GM19324 (cell line): Measurements from ENCODE around the gene HES6.

Source experiments
- ATAC-seq: cut with Tn5 transposase; IDR thresholded peaks from one replicate; pipeline ENCODE4 v1.9.1; 2021; ENCODE audit warnings: mild to moderate bottlenecking, moderate library complexity; ENCODE audit not compliant: unreplicated experiment, low FRiP score

HES6 gene

DNA sequence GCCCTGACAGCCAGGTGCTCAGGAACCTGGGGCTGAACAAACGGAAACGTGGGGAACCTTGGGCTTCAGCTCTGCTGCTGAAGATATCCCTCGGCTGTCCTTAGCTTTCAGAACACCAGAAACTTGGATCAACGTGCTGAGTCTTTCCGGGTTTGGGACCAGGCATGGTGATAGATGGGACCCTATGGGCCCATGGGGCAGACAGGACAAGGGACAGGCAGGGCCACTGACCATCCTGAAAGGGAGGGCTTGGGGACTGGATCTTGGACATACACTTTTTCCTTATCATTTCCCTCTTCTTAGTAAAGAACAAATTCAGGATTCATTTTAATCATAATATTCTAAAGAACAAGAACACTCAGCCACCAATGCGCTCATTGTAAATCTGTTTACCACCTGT, 16.3 kb upstream of the HES6 start:
- ATAC-seq, result no peak

DNA sequence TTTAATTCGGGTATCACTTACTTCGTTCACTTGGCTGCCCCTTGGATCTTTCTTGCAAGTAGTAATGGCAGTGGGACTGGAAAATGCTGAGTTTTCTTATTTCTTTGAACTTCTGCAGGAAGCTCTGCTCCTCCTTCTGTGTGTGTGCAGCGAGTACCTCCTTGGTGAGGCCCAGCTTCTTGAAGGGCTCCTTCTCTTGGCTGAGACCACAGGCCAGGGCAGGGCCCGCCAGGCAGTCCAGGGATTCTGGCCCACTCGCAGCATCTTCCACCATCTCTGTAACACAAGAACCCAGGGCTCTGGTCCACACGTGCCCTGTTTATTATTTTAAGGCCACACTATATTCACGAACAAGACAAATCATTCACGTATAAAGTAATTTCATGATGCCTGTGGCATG, 15.8 kb upstream of the HES6 start:
- no peak for ATAC-seq

GRCh38 chr2:238255151-238255551, 15.3 kb upstream of the HES6 start:
- no peak for ATAC-seq

GRCh38 chr2:238254095-238254723, 14.4 kb upstream of the HES6 start:
- ATAC-seq, result no peak

DNA sequence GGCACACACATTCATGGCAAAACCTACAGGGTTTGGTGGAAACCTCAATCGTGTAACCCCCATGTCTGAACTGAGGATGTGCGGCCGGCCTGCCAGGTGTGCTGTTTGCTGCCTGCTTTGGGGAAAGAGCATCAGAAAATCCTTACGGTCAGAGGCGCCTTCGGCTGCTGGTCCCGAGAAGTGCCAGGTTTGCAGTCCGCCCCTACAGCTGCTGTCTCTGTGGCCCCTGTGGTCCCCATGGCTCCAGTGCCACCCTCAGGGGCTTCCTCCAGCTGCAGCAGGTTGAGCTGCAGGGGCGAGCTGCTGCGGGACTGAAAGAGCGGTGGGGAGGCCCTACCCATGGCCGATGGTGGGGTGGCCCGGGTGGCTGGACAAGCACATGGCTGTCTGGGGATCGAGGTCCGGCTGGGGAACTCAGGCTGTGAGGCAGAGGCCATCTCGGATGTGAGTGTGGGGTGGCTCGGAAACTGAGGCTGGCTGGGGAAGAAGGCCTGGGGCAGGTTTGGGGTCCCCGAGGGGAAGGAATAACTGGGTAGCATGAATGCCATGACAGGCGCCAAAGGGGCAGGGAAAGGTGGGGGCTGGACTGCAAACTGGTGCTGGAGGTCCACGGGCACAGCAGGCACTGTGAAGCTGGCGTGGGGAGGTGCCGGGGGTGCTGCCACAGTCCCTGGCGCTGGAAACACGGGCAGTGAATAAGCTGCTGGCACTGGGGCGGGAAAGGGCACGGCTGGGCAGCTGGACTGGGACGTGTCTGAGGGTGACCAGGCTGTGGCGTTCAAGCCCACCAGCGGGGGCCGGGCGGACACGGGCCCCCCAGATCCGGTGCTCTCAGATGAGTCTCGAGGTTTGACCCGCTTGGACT, 13.2 kb upstream of the HES6 start:
- ATAC-seq, result no peak

GRCh38 chr2:238251986-238252385, 12.1 kb upstream of the HES6 start:
- no peak for ATAC-seq

DNA sequence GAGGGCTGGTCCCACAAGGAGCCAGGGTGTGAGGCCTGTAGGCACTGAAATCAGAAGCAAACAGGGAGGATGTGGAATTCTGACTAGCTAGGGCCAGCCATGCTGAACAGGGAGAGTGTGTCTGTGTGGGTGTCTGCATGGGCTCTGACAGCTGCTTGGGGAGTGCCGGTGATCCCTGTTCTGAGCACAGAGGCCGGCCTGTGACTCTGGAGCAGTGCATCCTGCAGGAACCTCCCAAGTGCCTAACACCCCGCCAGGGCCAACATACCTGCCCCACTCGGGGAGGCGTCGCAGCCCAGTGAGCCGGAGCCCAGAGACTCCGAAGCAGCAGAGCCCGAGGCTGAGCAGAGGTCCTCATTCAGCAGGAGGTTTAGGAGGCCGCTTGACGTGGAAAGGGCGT, 11.5 kb upstream of the HES6 start:
- no peak for ATAC-seq

GRCh38 chr2:238250896-238251295, 11.1 kb upstream of the HES6 start:
- ATAC-seq, result no peak

GRCh38 chr2:238247841-238248453, 8.1 kb upstream of the HES6 start:
- no peak for ATAC-seq

GRCh38 chr2:238247002-238247822, 7.4 kb upstream of the HES6 start:
- no peak for ATAC-seq

DNA sequence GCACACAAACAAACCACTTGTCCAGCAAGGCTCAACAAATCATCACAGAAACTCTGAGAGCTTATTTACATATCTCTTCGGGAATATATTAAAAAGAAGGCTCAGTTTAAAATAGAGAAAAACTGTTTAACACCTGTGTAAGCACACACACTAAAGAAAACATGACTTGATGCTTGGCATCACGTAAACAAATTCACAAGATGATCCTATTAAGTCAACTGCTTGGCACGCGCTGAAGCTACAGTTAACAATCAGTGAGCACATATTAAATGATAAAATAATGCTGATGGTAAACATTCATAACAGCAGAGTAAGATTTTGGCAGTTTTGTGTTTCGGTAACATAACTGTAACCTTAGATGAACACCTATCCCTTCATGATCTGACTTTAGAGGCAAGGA, 4.3 kb upstream of the HES6 start:
- ATAC-seq, result no peak

DNA sequence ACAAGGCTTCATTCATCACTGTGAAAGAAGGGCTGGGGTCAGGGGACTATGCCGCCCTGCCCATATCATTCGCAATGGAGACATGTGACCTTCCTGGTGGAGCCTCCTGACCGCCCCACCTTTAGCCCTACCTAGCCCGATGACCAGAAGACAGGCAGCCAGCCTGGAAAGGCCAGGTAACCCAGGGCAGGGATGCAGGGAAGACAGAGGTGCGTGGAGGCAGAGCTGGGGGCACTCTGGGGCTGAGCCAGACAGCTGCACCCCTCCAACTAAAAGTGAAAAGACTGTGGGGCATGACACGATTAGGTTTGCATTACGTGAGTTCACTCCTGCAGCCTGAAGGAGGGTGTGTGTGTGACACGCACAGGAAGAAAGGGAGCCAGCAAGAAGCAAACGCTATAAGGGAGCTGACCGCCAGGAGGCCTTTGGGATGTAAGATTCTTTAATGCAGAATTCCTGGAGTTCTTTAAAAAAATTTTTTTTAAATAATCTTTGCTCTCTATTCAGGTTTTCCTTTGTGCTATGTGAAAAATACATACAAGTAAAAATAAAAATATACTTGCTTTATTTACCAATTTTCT, 3.7 kb upstream of the HES6 start:
- ATAC-seq, result no peak

- no peak for ATAC-seq
Measured at GRCh38 chr2:238242731-238243495, 3.1 kb upstream of the HES6 start.

- no peak for ATAC-seq
Measured at GRCh38 chr2:238241970-238242369, 2.1 kb upstream of the HES6 start.

DNA sequence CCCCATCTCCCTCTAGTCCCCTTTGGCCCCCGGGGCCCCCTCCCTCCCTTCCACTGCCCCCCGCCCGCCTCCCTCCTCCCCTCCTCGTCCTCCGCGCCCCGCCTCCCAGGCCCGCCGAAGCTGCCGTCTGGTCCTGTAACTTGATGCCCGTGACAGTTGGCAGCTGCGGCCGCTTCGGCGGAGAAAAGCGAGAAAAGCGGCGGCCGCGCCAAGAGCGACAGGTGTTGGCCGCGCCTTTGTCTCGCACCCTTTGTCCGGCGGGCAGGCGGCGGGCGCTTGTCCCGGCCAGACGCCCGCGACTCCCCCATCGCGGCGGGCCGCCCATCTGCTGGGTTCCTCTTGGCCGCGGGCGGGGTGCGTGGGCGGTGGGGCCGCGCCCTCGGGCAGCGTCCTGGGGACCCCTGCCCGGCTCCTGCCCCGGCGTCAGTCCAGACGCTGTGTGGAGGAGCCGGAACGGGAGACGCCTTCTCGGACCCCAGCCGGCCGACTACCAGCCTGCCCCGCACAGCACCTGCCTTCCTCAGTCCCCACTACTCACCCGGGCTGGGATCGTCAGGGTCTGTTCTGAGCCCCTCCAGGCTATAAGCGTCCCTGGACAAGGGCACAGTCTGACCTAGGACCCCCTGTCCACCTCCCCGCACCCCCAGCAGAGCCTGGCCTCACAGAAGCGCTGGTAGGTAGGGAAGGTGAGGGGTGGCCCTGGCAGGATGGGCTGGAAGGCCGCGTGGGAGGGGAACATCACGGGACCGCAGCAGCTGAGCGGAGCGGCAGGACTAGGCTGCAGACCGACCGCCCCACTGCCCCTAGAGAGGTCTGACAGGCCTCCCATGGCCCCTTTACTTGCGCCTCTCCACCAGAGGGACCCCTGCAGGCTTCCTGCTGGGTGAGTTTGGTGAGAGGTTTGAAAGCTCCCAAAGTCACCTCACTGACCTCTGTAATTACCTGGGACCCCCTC, 1.2 kb upstream of the HES6 start:
- ATAC-seq, result no peak

DNA sequence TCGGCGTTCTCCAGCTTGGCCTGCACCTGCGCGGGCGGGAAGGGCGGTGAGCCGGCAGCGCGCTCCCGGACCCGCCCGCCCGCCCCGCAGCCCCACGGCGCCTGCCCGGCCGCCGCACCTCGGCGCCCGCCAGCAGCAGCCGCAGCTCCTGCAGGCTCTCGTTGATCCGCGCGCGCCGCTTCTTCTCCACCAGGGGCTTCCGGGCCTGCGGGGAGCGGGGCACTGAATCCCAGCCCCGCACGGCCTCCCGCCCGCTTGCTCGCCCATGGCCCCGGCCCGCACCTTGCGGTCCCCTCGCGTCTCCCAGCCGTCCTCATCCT, 335 bp downstream of the HES6 start:
- ATAC-seq, result no peak

- ATAC-seq, result peak; percentile 2
Measured at GRCh38 chr2:238238766-238239542, 884 bp downstream of the HES6 start.

DNA sequence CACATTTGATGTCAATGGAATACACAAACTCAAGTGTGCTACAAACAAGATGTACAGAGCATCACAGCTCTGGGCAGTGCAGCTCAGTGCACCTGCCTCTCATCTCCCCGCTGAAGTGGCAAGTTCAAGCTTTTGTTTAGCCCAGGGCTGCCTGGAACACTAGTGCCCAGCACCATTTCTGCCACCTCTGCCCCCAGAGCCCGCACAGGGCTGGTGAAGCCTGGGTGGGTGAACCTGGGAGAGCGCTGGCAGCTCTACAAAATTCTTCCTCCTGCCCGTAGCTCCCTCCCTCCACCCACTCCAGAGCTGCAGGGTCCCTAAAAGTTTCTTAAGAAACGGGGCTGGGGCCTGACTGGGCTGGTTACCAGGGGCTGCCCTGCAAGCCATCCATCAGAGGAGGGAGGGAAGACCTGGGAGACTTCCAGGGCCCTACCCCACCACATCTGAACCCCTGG, 1.5 kb downstream of the HES6 start:
- no peak for ATAC-seq
